Stimulated activated CD8-positive, alpha-beta memory T cell treated with anti-CD3 and anti-CD28 coated beads, Interleukin-12 subunit alpha, Interleukin-12 subunit beta, amount 100 ng/mL, for 24 hours (primary cell): ENCODE measurements around the gene CDKAL1.
"Not testable (repeated sequence)": the region's sequence is repeated elsewhere in the genome, so short reads cannot be mapped to it uniquely, and the experiment has no call there.

Experiments
- DNase-seq: peaks from one replicate; pipeline ENCODE4 v3.0.0-alpha.2; 2020; ENCODE audit errors: extremely low read depth

CDKAL1 gene

GRCh38 chr6:20741490-20741889 lies 207.2 kb downstream of the CDKAL1 start:
- no peak for DNase-seq

- no peak for DNase-seq
Observed at GRCh38 chr6:20744911-20745557, 210.8 kb downstream of the CDKAL1 start.

- no peak for DNase-seq
Observed at GRCh38 chr6:20746024-20746423, 211.8 kb downstream of the CDKAL1 start.

- DNase-seq: no peak
Observed at GRCh38 chr6:20746805-20747558, 212.7 kb downstream of the CDKAL1 start.

- DNase-seq: no peak
Observed at GRCh38 chr6:20747991-20748390, 213.7 kb downstream of the CDKAL1 start.

- DNase-seq: no peak
Observed at GRCh38 chr6:20751293-20751935, 217.2 kb downstream of the CDKAL1 start.

- DNase-seq: no peak
Observed at GRCh38 chr6:20755631-20756030, 221.4 kb downstream of the CDKAL1 start.

GRCh38 chr6:20756584-20757147 lies 222.4 kb downstream of the CDKAL1 start:
- DNase-seq: not testable (repeated sequence)

GRCh38 chr6:20757761-20758160 lies 223.5 kb downstream of the CDKAL1 start:
- no peak for DNase-seq

- DNase-seq: no peak
Observed at GRCh38 chr6:20763296-20763695, 229.0 kb downstream of the CDKAL1 start.

GRCh38 chr6:20769631-20770030 lies 235.4 kb downstream of the CDKAL1 start:
- DNase-seq: no peak

GRCh38 chr6:20770773-20771172 lies 236.5 kb downstream of the CDKAL1 start:
- DNase-seq: no peak

GRCh38 chr6:20771409-20771808 lies 237.2 kb downstream of the CDKAL1 start:
- DNase-seq: no peak

- no peak for DNase-seq
Observed at GRCh38 chr6:20773822-20774221, 239.6 kb downstream of the CDKAL1 start.

- DNase-seq: no peak
Observed at GRCh38 chr6:20775981-20776380, 241.7 kb downstream of the CDKAL1 start.

- no peak for DNase-seq
Observed at GRCh38 chr6:20777801-20778200, 243.5 kb downstream of the CDKAL1 start.

GRCh38 chr6:20778459-20778858 lies 244.2 kb downstream of the CDKAL1 start:
- no peak for DNase-seq

GRCh38 chr6:20778912-20779311 lies 244.7 kb downstream of the CDKAL1 start:
- no peak for DNase-seq

GRCh38 chr6:20789162-20789561 lies 254.9 kb downstream of the CDKAL1 start:
- DNase-seq: no peak

GRCh38 chr6:20790032-20790791 lies 256.0 kb downstream of the CDKAL1 start:
- no peak for DNase-seq

GRCh38 chr6:20791074-20791473 lies 256.8 kb downstream of the CDKAL1 start:
- DNase-seq: no peak

GRCh38 chr6:20791944-20792343 lies 257.7 kb downstream of the CDKAL1 start:
- no peak for DNase-seq
